AG04450 (cell line): Measurements from ENCODE around the gene CCNJ. TPM values are rescaled to one million over a fixed set of nuclear protein-coding genes. Genes with fewer than 3 reads are reported as not detected.
A peak's percentile ranks its signal among the peaks of the same experiment; 100 is the strongest.
"Not testable (repeated sequence)": the region's sequence is repeated elsewhere in the genome, so short reads cannot be mapped to it uniquely, and the experiment has no call there.

Experiments
- CTCF ChIA-PET: fragments of 300-600, 350-600 bp; formaldehyde crosslinking; extraction: SDS; loops from one replicate; lab custom pipeline; 2022; ENCODE audit warnings: antibody characterized with exemption, inconsistent platforms; lab: Charles Lee
- POLR2A ChIA-PET: fragments of 350-600 bp; formaldehyde crosslinking; extraction: SDS; loops from one replicate; lab custom pipeline; 2021; ENCODE audit warnings: antibody characterized with exemption, inconsistent platforms; lab: Yijun Ruan, JAX
- DNase-seq: peaks from one replicate; pipeline ENCODE4 v3.0.0-alpha.2; 2011; ENCODE audit warnings: low read depth, low spot score
- H3K27ac ChIP-seq: one replicate; pipeline ENCODE4 v1.5.1; 2012; ENCODE audit warnings: low read depth, low read length, control low read depth
- H3K27me3 ChIP-seq: one replicate; pipeline ENCODE4 v1.6.0; 2012; ENCODE audit warnings: low read length; ENCODE audit not compliant: control insufficient read depth, insufficient read depth
- H3K4me3 ChIP-seq: 2 replicates; pipeline ENCODE4 v1.5.1; 2011; ENCODE audit warnings: mild to moderate bottlenecking, low read depth, low read length, control low read depth
- H3K9me3 ChIP-seq: 2 replicates; pipeline ENCODE4 v1.5.1; 2012; ENCODE audit warnings: low read length; ENCODE audit not compliant: control insufficient read depth, insufficient read depth
- polyA minus RNA-seq: library from RNA; depleted of rRNA, polyadenylated mRNA; stranded (reverse); fragments of >200 nt; gene quantifications from 2 replicates; pipeline ENCODE4 v1.2.3, GENCODE V29; 2011; rRNA and poly(A)+ RNA removed
- polyA plus RNA-seq: library from polyadenylated mRNA; depleted of rRNA; stranded (reverse); fragments of >200 nt; gene quantifications from 2 replicates; pipeline ENCODE4 v1.2.3, GENCODE V29; 2011; rRNA removed
- TF ChIP-seq, protein P1 (sequence below): IDR thresholded peaks from 2 replicates; pipeline ENCODE4 v1.5.1; 2011; ENCODE audit warnings: low read depth, low read length, control low read depth, inconsistent platforms

Gene CCNJ, protein sequence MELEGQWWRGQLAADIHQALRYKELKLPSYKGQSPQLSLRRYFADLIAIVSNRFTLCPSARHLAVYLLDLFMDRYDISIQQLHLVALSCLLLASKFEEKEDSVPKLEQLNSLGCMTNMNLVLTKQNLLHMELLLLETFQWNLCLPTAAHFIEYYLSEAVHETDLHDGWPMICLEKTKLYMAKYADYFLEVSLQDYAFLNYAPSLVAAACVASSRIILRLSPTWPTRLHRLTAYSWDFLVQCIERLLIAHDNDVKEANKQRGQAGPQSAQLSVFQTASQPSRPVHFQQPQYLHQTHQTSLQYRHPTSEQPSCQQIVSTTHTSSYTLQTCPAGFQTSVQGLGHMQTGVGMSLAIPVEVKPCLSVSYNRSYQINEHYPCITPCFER
- polyA plus RNA-seq: 8.4 and 9.2 TPM in 2 replicates
- polyA minus RNA-seq: 17.0 and 18.7 TPM in 2 replicates

DNA sequence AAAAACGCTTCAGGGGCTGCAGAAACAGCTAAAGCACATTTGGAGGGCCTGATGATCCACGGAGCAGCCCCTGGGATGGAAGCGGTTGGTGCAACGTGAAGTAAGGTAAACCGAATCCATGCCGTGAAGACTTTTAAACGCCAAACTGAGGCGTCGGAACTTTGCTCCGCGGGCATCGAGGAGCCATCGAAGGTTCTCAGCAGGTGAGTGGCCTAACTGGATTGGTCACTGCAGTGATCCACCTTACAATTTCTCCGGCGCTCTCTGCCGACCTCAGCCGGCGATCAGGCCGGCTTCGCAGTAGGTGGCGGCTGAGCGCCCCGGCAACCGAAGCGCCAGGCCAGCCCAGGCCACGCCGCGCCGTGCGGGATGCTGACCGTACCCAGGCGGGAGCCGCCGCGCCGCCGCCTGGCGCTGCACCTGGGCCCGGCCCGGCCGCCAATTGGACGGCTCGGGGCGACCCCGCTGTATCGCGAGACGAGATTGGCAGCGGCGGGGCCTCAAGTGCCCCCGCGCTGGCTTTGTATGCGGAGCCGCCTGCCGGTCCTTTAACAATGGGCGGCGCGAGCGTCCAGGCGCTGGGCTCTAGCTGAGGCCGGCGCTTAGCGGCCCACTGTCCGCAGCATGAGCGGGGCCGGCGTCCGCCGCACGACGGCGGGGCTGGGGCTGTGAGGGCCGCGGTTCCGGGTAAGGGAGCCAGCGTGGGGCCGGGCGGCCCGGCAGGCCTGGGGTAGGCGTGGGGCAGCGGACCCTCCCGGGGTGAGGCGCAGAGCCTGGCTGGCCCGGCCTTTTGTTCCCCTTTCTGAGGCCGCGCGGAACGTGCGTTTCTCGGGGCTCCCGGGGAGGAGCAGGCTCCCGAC, at the start of gene CCNJ:
CCNJ (plus strand) TSS at position 551 of the 860 bp plus-strand sequence. CDS start 811 bp downstream, outside the sequence.
- CTCF ChIA-PET: interaction anchor here (0.7 to 3.5 kb wide), 5 partner anchors 25 to 350 kb away, joined by 4 to 11 read pairs (median 8); partner anchors contain the start of gene TCTN3
- POLR2A ChIA-PET: interaction anchor here (0.7 to 1.8 kb wide), 4 partner anchors 41 to 498 kb away, joined by 3 to 14 read pairs (median 6); partner anchors contain the start of gene ZNF518A
- TF ChIP-seq, protein P1, sequence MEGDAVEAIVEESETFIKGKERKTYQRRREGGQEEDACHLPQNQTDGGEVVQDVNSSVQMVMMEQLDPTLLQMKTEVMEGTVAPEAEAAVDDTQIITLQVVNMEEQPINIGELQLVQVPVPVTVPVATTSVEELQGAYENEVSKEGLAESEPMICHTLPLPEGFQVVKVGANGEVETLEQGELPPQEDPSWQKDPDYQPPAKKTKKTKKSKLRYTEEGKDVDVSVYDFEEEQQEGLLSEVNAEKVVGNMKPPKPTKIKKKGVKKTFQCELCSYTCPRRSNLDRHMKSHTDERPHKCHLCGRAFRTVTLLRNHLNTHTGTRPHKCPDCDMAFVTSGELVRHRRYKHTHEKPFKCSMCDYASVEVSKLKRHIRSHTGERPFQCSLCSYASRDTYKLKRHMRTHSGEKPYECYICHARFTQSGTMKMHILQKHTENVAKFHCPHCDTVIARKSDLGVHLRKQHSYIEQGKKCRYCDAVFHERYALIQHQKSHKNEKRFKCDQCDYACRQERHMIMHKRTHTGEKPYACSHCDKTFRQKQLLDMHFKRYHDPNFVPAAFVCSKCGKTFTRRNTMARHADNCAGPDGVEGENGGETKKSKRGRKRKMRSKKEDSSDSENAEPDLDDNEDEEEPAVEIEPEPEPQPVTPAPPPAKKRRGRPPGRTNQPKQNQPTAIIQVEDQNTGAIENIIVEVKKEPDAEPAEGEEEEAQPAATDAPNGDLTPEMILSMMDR: no peak
- Histone ChIP-seq H3K27ac (peak within 1 kb of the TSS; percentile 87), H3K27me3 (no peaks in the 10 kb centered on the region), H3K9me3 (peaks cover 4% of the 10 kb centered on the region; the same call in 1 of the 2 replicates), H3K4me3 (peak within 1 kb of the TSS; percentile 84)
- DNase-seq: peak; percentile 68

- DNase-seq, H3K9me3 ChIP-seq, H3K4me3 ChIP-seq, H3K27me3 ChIP-seq, POLR2A ChIA-PET, H3K27ac ChIP-seq: not testable (repeated sequence)
- CTCF ChIA-PET: interaction anchor here (1.4 kb wide), 1 partner anchor 22 kb away, joined by 5 read pairs; no protein-coding TSS in a partner anchor
Measured at GRCh38 chr10:95994376-95994775, 49.0 kb upstream of the CCNJ start.

GRCh38 chr10:95998255-95998784, 45.1 kb upstream of the CCNJ start:
- TF ChIP-seq, protein P1: no peak
- Histone ChIP-seq H3K4me3 (no peak overlapping the region), H3K9me3 (no peaks in the 10 kb centered on the region), H3K27ac (no peak overlapping the region), H3K27me3 (no peaks in the 10 kb centered on the region)
- ChIA-PET POLR2A (no interaction called here), CTCF (no interaction called here)
- DNase-seq: no peak

DNA sequence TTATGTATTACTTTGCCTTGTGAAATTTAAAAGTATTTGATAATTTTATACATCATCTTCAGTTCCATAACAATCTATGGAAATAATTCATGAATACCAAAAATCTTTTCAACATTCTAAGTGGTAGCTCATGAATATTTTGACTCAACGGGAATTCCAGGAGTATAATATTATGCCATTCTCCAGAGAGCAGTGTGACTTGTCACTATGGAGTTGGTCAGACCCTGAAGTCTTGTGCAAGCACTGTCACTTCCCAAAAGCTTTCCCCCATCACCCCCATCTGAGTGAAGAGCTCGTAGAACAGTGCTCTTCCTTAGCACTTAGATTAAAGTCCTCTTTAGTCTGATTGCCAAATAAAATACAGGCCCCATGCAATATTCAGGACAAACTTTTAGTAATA, 29.4 kb upstream of the CCNJ start:
- Histone ChIP-seq H3K9me3 (no peaks in the 10 kb centered on the region), H3K27ac (no peak overlapping the region), H3K27me3 (no peaks in the 10 kb centered on the region), H3K4me3 (no peak overlapping the region)
- ChIA-PET CTCF (interaction anchor here (0.7 to 6.9 kb wide), 4 partner anchors 29 to 324 kb away, joined by 3 to 90 read pairs (median 4); no protein-coding TSS in a partner anchor), POLR2A (no interaction called here)
- DNase-seq: no peak
- TF ChIP-seq, protein P1: no peak
